Epithelial cell of esophagus (primary cell): ENCODE results near the gene YWHAQ.
"Not testable (repeated sequence)": the region's sequence is repeated elsewhere in the genome, so short reads cannot be mapped to it uniquely, and the experiment has no call there.

Source experiments
- DNase-seq: peaks from one replicate; pipeline ENCODE4 v3.0.0; 2010; ENCODE audit warnings: low read depth
- H3K4me3 ChIP-seq: 2 replicates; pipeline ENCODE4 v1.5.1; 2011; ENCODE audit warnings: mild to moderate bottlenecking, low read length, control low read depth
- CTCF ChIP-seq: IDR thresholded peaks from 2 replicates; pipeline ENCODE4 v1.5.1; 2011; ENCODE audit warnings: low read depth, mild to moderate bottlenecking, low read length, control low read depth, inconsistent platforms; ENCODE audit not compliant: insufficient read depth; ENCODE audit errors: missing control alignments

Gene YWHAQ

GRCh38 chr2:9594366-9595054, 36.3 kb downstream of the YWHAQ start:
- peak; percentile 92 for DNase-seq
- no peak for TF ChIP-seq CTCF
- H3K4me3 ChIP-seq: no peak overlapping the region

GRCh38 chr2:9593925-9594324, 36.9 kb downstream of the YWHAQ start:
- DNase-seq: no peak
- TF ChIP-seq CTCF: no peak
- no peak overlapping the region for H3K4me3 ChIP-seq

GRCh38 chr2:9592699-9593098, 38.1 kb downstream of the YWHAQ start:
- no peak for DNase-seq
- no peak for TF ChIP-seq CTCF
- no peak overlapping the region for H3K4me3 ChIP-seq

- no peak for TF ChIP-seq CTCF
These were observed 40.2 kb downstream of the YWHAQ start for GRCh38 chr2:9590641-9591040.

GRCh38 chr2:9586465-9586864, 44.3 kb downstream of the YWHAQ start:
- no peak overlapping the region for H3K4me3 ChIP-seq
- TF ChIP-seq CTCF: no peak
- DNase-seq: no peak

More at GRCh38 chr2:9590641-9591040, 40.2 kb downstream of the YWHAQ start:
- H3K4me3 ChIP-seq: no peak overlapping the region
- DNase-seq: peak; percentile 27

- no peak for TF ChIP-seq CTCF
- H3K4me3 ChIP-seq: no peak overlapping the region
- no peak for DNase-seq
These were observed 45.3 kb downstream of the YWHAQ start for GRCh38 chr2:9585486-9585885.

GRCh38 chr2:9584902-9585301, 45.9 kb downstream of the YWHAQ start:
- not testable (repeated sequence) for H3K4me3 ChIP-seq

GRCh38 chr2:9582624-9583023, 48.2 kb downstream of the YWHAQ start:
- TF ChIP-seq CTCF: no peak
- DNase-seq: no peak
- no peak overlapping the region for H3K4me3 ChIP-seq

More at GRCh38 chr2:9584902-9585301, 45.9 kb downstream of the YWHAQ start:
- DNase-seq: not testable (repeated sequence)
